Measurements from ENCODE around the gene FZD8. TPM values are rescaled to one million over a fixed set of nuclear protein-coding genes. Genes with fewer than 3 reads are reported as not detected.

The FZD8 gene
- total RNA-seq, 1 experiment from 2014 or later, result 13.8 TPM

DNA sequence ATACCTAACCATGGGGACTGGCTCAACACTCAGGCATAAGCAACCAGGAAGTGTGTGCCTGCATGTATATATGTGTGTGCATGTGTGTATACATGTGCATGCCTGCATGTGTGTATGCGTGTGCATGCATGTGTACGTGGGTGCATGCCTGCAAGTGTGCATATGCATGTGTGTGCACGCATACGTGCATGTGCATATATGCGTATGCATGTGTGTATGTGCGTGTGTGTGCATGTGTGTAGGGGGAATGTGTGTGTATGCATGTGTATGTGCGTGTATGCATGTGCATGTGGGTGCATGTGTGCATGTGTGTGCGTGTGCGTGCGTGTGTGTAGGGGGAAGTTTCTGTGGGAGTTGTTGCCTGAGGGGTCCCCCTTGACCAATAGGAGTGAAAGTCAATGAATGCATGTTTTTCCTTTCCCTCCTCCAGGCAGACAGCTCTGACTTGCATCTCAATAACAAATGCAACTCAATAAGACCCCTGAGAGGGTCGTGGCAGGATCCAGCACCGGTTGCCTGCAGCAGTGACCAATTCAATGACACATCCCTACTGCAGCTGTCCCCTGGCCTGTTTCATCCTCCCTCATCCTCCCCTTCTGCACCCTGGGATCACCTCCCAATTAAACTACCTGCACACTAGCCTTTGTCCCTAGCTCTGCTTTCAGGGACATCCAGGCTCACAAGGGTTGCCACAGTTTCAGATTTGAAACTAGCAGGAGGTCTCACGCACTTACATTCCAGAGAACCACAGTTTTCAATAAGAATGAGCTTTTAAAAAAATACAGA, 27.0 kb upstream of the FZD8 start:
- no peak overlapping the region for H2BK12ac ChIP-seq (ENCODE audit: insufficient read length, low read depth, low read length)
- no peak overlapping the region for H2BK15ac ChIP-seq (ENCODE audit: low read depth, low read length)
- Mint-ChIP-seq H3K36me3 (ENCODE audit: insufficient read depth in 1 of 3, low read depth in 3 of 3) (peaks cover 7 to 15% (median 13%) of the 10 kb centered on the region in 3 experiments), H3K27me3 (ENCODE audit: low read depth) (peaks cover 2% of the 10 kb centered on the region; the same call in 1 of the 2 replicates), H3K4me3 (peak overlapping the region in 1 of 2 experiments; percentile 58; a peak in 2 of 5 replicates), H3K27ac (peak overlapping the region; percentile 27 to 91 (median 62); a peak in 6 of 7 replicates), H3K4me1 (peaks cover 31 to 39% of the 10 kb centered on the region in 2 experiments), H3K9me3 (peaks cover 14 to 16% of the 10 kb centered on the region in 2 experiments)
- H2BK5ac ChIP-seq (ENCODE audit: insufficient read length, low read length), result no peak overlapping the region
- H3K27ac ChIP-seq (ENCODE audit: insufficient read length, low read depth, low read length), result no peak overlapping the region
- no peaks in the 10 kb centered on the region for H4K20me1 ChIP-seq (ENCODE audit: control insufficient read depth, insufficient read depth, insufficient read length)
- H2BK120ac ChIP-seq (ENCODE audit: low read depth, low read length, poor library complexity, severe bottlenecking), result no peak overlapping the region
- H3K9me3 ChIP-seq (ENCODE audit: control insufficient read depth, low read depth, low read length), result no peaks in the 10 kb centered on the region
- peak; percentile 33 for DNase-seq
- no peak overlapping the region for H3K23ac ChIP-seq (ENCODE audit: insufficient read length, low read depth, low read length)
- no peak overlapping the region for H3K56ac ChIP-seq (ENCODE audit: insufficient read length, low read depth, low read length)
- H3K79me2 ChIP-seq (ENCODE audit: insufficient read depth, low read length), result no peaks in the 10 kb centered on the region
- H3K4ac ChIP-seq (ENCODE audit: low read depth, low read length), result no peak overlapping the region
- H4K91ac ChIP-seq (ENCODE audit: insufficient read length, low read depth, low read length), result no peak overlapping the region
- H2BK20ac ChIP-seq (ENCODE audit: low read depth, low read length, poor library complexity, severe bottlenecking), result no peak overlapping the region
- H4K5ac ChIP-seq (ENCODE audit: insufficient read length, low read depth, low read length), result no peak overlapping the region
- H3K18ac ChIP-seq (ENCODE audit: insufficient read length, low read depth, low read length), result no peak overlapping the region
- no peaks in the 10 kb centered on the region for H3K79me1 ChIP-seq (ENCODE audit: insufficient read depth, low read depth, low read length, poor library complexity, severe bottlenecking)
- H2AFZ ChIP-seq (ENCODE audit: low read length), result no peak overlapping the region
- no peaks in the 10 kb centered on the region for H3K27me3 ChIP-seq (ENCODE audit: insufficient read depth, low read length)
- peaks cover 5% of the 10 kb centered on the region; the same call in 1 of the 2 replicates for H3K4me1 ChIP-seq (ENCODE audit: insufficient read depth, low read length)
- H4K8ac ChIP-seq (replicated peaks; ENCODE audit: insufficient read length, low read depth, low read length), result no peak overlapping the region
- H3K23me2 ChIP-seq (ENCODE audit: insufficient read length, low read depth, low read length, poor library complexity, severe bottlenecking), result no peaks in the 10 kb centered on the region
- WGBS (ENCODE audit: extremely low coverage, insufficient read length, low lambda C conversion rate), result no CpG with 5 or more reads among the region's 13 CpGs
- H3T11ph ChIP-seq (ENCODE audit: low read length), result no peak overlapping the region
- H3K4me2 ChIP-seq (ENCODE audit: insufficient read depth, insufficient read length, low read length), result peak overlapping the region; percentile 10
- TF ChIP-seq, protein P1, sequence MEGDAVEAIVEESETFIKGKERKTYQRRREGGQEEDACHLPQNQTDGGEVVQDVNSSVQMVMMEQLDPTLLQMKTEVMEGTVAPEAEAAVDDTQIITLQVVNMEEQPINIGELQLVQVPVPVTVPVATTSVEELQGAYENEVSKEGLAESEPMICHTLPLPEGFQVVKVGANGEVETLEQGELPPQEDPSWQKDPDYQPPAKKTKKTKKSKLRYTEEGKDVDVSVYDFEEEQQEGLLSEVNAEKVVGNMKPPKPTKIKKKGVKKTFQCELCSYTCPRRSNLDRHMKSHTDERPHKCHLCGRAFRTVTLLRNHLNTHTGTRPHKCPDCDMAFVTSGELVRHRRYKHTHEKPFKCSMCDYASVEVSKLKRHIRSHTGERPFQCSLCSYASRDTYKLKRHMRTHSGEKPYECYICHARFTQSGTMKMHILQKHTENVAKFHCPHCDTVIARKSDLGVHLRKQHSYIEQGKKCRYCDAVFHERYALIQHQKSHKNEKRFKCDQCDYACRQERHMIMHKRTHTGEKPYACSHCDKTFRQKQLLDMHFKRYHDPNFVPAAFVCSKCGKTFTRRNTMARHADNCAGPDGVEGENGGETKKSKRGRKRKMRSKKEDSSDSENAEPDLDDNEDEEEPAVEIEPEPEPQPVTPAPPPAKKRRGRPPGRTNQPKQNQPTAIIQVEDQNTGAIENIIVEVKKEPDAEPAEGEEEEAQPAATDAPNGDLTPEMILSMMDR (conservative IDR thresholded peaks at IDR 0.05), result no peak
- H2AK5ac ChIP-seq (ENCODE audit: insufficient read length, low read length), result no peak overlapping the region
- no peak overlapping the region; the same call in 1 of the 2 replicates for H3K14ac ChIP-seq (ENCODE audit: insufficient read depth, low read length)
- H3K9ac ChIP-seq (ENCODE audit: extremely low read depth, insufficient read length, low read length), result no peak overlapping the region

Measured in H9 (cell line).